ENCODE data around the gene TRAPPC10.

Gene TRAPPC10

GRCh38 chr21:44011579-44012473 lies at the start of gene TRAPPC10:
Gene TRAPPC10, plus strand, starts transcription at chr21:44012309. Its CDS starts 185 bp downstream, at chr21:44012494.
- DNase-seq = peak; percentile 84

DNA sequence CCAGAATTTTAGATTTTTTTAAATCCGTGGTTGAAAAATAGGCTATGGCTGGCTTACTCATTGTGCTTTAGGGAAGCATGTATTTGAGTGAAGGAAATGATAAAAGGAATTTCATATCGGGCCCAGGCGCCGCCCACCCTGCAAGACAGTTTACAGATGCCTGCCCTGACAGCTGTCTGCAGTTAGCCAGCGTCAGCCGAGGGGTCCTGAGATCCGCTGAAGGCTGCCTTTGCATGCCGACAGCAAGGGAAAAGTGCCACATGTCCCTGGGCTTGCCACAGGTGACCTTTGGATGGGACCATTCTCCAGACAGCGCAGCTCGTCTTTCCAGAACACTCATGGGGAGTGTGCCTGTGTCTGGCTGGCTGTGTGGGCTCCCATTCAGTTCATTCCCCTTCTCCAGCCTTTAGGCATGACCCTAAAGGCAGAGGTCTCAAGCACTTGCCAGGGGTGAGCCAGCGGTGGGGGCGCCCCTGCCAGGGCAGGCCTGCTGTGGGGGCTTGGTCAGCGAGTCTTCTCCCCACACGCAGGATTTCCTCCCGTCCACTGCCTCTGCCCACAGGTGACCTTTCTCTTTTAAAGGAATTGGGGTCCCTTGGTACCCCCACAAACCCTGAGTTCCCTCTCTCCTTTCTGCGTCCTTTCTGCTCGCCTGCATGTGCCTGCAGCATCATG lies 46.1 kb upstream of the TRAPPC10 start:
- no peak for DNase-seq

GRCh38 chr21:43966946-43967512 lies 45.1 kb upstream of the TRAPPC10 start:
- no peak for DNase-seq

DNA sequence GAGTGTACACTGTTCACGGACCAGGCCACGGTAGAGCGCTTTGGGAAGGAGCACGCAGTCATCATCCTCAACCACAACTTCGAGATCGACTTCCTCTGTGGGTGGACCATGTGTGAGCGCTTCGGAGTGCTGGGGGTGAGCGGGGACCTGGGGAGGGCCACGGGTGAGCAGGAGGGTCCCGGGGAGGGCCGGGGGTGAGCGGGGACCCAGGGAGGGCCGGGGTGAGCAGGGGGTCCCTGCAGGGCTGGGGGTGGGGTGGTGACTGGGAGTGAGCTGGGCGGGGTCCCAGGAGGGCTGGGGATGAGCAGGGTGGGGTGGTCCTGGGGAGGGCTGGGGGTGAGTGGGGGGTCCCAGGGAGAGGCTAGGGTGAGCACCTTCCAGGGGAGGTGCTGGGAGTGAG lies 44.1 kb upstream of the TRAPPC10 start:
- no peak for DNase-seq

DNA sequence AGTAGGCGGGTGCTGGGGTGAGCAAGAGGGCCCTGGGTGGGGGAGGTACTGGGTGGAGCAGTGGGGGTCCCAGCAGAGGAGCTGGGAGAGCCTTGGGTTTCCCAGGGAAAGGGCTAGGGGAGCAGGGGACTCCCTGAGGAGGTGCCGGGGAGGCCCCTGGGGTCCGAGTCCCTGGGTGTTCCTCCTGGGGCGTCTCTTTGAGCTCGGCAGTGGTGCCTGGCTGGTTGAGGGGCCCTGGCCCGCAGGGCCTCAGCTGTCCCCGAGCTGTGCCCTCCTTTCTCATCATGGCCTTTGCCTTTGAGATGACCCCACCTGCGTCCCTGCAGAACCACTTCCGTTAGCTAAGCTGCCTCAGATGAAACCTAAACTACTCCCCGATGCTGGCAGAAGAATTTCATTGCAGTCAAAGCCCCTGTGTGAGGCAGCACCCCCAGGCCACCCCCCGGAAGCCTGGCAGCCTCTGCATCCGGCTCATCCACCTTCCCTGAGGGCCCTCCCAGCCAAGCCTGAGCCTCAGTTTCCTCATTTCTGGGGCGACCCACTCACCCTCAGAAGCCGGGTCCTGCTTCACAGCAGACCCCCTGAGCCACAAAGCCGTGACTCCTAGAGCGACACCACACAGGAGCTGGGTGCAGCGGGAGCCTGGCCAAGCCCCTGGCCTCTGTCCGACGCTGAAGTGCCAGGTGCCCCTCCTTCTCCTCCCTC lies 43.5 kb upstream of the TRAPPC10 start:
- DNase-seq = no peak

GRCh38 chr21:43969115-43969444 lies 43.0 kb upstream of the TRAPPC10 start:
- DNase-seq = no peak

- no peak for DNase-seq
Observed at GRCh38 chr21:43970551-43970950, 41.6 kb upstream of the TRAPPC10 start.

- DNase-seq = no peak
Observed at GRCh38 chr21:43971201-43971991, 40.7 kb upstream of the TRAPPC10 start.

GRCh38 chr21:43971992-43972255 lies 40.2 kb upstream of the TRAPPC10 start:
- DNase-seq = no peak

DNA sequence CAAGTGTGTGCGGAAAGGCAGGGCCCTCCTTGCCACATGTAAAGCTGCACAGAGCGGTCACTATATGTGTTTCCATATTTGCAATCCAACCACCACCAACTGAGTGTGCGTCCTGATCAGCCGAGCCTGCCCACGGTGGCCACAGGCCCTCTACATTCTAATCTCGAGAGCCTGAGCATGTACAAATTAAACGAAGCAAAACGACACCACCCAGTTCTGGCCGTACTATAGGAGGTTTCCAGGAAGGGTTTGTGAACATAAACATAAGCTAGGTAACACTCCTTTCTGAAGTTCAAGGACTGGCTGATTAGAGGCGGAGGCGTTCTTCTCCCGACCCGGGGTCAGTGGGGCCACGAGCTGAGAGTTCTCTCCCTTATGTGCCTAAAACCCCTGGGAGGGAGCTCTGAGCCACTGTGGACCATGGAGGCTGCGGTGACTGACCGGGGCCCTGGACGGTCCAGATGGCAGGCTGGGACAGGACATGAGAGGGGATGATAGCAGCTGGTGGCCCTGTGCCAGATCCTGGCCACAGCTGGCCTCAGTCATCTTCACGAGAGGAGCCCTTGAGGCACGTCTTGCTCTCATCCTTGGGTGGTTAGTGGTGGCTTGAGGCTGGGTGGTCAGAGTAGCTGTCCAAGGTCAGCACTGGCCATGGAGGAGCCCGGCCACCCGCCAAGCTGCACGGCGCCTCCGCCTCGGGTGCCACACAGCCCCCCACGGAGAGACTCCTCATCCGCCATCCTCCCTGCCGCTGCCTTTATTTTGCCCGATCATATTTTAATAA lies 39.1 kb upstream of the TRAPPC10 start:
- no peak for DNase-seq

GRCh38 chr21:43973634-43973955 lies 38.5 kb upstream of the TRAPPC10 start:
- DNase-seq = no peak

DNA sequence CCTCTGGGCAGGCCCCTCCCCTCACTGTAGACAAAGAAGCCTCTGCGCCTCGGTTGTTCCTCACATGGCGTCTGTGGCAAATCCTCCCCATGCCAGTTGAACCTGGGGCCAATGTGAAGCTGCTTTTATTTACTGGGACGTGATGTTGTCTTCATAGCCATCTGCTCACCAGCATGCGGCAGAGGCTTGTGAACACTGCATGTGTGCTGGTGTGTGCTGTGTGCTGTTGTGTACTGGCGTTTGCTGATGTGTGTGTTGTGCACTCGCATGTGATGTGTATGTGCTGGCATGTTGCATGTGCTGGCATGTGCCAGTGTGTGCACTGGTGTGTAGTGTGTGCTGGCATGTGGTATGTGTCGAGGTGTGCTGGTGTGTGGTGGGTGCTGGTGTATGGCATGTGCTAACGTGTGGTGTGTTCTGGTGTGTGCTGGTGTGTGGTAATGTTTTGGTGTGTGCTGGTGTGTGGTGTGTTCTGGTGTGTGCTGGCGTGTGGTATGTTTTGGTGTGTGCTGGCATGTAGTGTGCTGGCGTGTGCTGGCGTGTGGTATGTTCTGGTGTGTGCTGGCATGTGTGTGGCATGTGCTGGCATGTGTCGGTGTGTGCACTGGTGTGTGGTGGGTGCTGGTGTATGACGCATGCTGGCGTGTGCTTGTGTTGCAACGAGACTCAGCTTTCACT lies 37.2 kb upstream of the TRAPPC10 start:
- DNase-seq = no peak

DNA sequence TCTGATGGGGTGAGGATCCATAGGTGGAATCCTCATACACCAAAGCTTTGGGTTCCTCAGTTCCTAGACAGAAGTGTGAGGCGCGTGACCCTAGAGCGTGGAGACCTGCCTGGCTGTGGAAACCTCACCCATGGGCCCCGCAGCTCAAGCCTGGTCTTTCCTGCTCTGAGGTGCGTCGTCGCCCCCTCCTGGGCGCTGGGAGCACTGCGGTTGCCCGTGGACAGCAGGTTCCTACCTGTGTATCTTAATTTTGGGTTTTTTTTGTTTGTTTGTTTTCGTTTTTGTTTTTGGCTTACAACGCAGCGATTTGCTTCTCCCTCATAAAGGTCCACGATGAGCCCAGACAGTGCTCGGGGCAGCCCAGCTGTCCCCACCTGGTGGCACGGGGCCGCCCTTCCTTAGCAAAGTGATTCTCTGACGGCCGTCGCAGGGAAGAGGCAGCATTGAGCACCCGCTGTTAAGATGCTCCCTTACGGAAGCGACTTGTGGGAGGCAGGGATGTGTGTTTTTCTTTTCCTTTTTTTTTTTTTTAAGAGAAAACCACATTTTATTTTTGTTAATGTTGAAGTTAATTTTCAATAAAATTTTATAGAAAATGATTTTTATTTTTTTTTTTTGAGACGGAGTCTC lies 36.5 kb upstream of the TRAPPC10 start:
- DNase-seq = peak; percentile 48

GRCh38 chr21:43976661-43977060 lies 35.4 kb upstream of the TRAPPC10 start:
- no peak for DNase-seq

DNA sequence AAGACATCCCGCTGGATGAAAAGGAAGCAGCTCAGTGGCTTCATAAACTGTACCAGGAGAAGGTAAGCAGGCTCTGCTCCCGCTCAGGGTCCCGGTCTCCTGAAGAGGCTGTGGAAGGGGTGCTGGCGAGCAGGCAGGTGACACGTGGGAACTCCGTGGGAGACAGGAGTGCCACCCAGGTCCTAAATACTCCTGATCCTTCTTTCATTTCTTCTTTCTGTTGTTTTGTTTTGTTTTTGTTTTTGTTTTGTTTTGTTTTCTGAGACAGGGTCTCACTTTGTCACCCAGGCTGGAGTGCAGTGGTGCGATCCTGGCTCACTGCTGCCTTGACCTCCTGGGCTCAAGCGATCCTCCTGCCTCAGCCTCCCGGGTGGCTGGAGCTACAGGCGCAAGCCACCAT lies 34.0 kb upstream of the TRAPPC10 start:
- no peak for DNase-seq

- no peak for DNase-seq
Observed at GRCh38 chr21:43979654-43980053, 32.5 kb upstream of the TRAPPC10 start.

DNA sequence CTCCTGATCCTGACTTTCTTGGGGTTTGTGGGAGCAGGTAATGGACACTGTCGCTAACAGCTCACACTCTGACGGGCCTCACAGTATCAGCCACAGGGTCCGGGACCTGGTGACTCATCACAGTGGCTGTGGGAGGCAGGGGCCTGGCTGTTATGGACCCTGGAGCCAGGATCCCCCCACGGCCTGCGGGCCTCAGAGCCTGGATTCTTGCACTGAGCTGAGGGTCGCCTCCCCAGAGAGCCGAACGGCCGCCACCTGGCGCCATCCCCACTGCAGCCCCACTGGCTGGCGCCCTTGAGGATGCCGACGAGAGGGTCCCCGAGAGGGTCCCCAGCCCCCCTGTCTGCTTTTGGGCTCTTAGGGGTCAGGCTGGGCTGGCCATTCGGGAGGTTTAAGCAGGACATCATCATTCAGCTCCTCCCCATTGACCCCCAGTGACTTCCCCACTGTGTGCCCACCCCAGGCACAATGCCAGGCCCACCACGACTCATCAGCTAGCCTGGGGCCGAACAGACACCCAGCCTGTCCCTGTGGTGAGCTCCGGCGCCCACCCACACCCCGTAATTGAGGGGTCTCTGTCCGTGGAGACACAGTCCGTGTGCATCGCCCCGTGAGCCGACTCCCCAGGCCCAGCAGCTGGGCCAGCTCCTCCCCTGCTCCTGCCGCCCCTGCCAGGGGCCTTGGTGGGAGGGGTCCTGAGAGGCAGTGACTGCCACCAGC lies 30.8 kb upstream of the TRAPPC10 start:
- DNase-seq = no peak

DNA sequence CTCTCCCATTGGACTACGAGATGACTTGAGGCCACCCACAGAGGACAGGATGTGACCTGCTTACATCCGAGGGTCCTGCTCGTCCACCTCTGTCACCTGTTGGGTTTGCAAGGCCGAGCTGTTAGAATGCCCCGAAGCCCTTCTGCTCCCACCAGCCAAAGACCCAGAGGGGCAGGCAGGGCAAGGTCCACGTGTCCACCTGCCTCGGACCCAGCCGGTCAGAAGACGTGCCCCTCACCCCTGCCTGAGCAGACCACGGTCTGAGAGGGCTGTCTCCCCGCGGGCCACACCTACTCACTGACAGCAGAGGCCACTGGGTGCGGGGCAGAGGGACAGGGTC lies 30.3 kb upstream of the TRAPPC10 start:
- DNase-seq = no peak

DNA sequence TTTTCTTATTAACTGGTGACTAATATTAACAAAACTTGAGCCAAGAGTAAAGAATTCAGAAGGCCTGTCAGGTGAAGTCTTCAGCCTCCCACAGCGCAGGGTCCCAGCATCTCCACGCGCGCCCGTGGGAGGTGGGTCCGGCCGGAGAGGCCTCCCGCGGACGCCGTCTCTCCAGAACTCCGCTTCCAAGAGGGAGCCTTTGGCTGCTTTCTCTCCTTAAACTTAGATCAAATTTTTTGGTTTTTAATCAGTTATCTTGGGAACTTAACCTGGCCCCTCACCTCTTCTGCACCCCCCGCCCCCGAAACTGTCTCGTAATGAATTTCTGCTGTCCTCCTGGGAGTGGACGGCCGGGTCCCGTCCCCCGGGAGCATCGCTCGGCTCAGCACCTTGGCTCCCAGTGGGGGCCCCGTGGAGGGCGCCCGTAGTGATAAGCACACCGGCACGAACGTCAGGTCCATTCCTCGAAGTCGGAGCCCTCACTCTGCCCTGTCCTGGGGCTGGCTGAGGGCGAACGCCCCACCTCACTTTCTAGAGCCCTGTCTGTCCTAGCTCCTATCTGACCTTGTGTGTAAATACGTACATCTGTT lies 29.5 kb upstream of the TRAPPC10 start:
- no peak for DNase-seq

GRCh38 chr21:43983390-43983789 lies 28.7 kb upstream of the TRAPPC10 start:
- DNase-seq = no peak

All from NCI-H2029 (cell line).